ENCODE measurements around the gene OR11H6.
"Not testable (repeated sequence)": the region's sequence is repeated elsewhere in the genome, so short reads cannot be mapped to it uniquely, and the experiment has no call there.

The OR11H6 gene

GRCh38 chr14:20223410-20223809 is at the start of gene OR11H6:
Gene OR11H6, plus strand, starts transcription at chr14:20223710. Its CDS starts 0 bp downstream, at chr14:20223710.
- TF ChIP-seq CTCF (IDR thresholded peaks at IDR 0.05; ENCODE audit: insufficient read depth, low read depth, low read length, missing control alignments): no peak
- no peak within 1 kb of the TSS for H3K4me3 ChIP-seq (ENCODE audit: low read length)
- no peak for DNase-seq (ENCODE audit: low read depth)

DNA sequence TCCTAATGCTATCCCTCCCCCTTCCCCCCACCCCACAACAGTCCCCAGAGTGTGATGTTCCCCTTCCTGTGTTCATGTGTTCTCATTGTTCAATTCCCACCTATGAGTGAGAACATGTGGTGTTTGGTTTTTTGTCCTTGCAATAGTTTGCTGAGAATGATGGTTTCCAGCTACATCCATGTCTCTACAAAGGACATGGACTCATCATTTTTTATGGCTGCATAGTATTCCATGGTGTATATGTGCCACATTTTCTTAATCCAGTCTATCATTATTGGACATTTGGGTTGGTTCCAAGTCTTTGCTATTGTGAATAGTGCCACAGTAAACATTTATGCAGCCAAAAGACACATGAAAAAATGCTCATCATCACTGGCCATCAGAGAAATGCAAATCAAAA is 49.3 kb upstream of the OR11H6 start:
- not testable (repeated sequence) for DNase-seq (ENCODE audit: low read depth); H3K4me3 ChIP-seq (ENCODE audit: low read length)

DNA sequence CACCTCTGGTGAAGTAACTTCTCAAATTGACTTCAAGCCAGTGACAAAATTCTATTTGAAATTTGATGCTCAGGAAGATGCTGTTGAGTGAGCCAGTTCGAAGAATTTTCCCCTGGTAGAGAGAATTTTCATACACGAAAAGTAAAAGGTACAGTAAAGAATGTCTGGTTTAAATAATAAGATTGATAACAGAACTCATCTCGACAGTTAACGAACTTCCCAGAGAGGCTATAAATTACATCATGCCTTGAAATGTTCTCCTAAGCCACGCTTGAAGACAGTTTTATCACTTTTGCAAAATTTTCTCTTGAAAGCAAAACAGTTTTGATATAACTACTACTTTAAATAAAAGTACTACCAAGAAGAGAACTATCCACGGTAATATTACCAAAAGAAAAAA is 47.2 kb upstream of the OR11H6 start:
- no peak for DNase-seq (ENCODE audit: low read depth)
- no peak for TF ChIP-seq CTCF (IDR thresholded peaks at IDR 0.05; ENCODE audit: insufficient read depth, low read depth, low read length, missing control alignments)
- no peak overlapping the region for H3K4me3 ChIP-seq (ENCODE audit: low read length)

- H3K4me3 ChIP-seq (ENCODE audit: low read length): no peak overlapping the region
- no peak for DNase-seq (ENCODE audit: low read depth)
- no peak for TF ChIP-seq CTCF (IDR thresholded peaks at IDR 0.05; ENCODE audit: insufficient read depth, low read depth, low read length, missing control alignments)
Observed at GRCh38 chr14:20177433-20177974, 46.0 kb upstream of the OR11H6 start.

GRCh38 chr14:20179218-20179617 is 44.3 kb upstream of the OR11H6 start:
- no peak for DNase-seq (ENCODE audit: low read depth)
- no peak overlapping the region for H3K4me3 ChIP-seq (ENCODE audit: low read length)
- no peak for TF ChIP-seq CTCF (IDR thresholded peaks at IDR 0.05; ENCODE audit: insufficient read depth, low read depth, low read length, missing control alignments)

GRCh38 chr14:20179880-20180279 is 43.6 kb upstream of the OR11H6 start:
- no peak overlapping the region for H3K4me3 ChIP-seq (ENCODE audit: low read length)
- DNase-seq (ENCODE audit: low read depth): no peak
- no peak for TF ChIP-seq CTCF (IDR thresholded peaks at IDR 0.05; ENCODE audit: insufficient read depth, low read depth, low read length, missing control alignments)

DNA sequence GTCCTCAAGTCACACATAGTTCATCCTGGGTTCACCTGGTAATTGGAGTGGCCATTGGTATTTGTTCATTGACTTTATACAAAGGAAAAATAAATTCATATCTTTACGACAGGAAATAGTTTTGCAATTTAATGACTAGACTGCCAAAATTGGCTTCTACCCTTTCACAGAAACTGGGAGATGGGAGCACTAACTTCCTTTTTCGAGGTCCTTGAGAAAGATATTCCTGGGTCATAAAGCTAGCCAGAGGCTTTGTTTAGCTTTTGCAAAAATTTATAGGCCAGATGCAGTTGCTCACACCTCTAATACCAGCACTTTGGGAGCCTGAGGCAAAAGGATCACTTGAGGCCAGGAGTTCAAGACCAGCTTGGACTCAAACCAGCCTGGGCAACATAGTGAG is 43.0 kb upstream of the OR11H6 start:
- TF ChIP-seq CTCF (IDR thresholded peaks at IDR 0.05; ENCODE audit: insufficient read depth, low read depth, low read length, missing control alignments): no peak

More for the DNA sequence above, 43.0 kb upstream of the OR11H6 start:
- H3K4me3 ChIP-seq (ENCODE audit: low read length): no peak overlapping the region
- DNase-seq (ENCODE audit: low read depth): no peak

Data from epithelial cell of esophagus (primary cell).